HG03460 (cell line): ENCODE measurements around the gene FAU.

Experiments
- ATAC-seq: cut with Tn5 transposase; IDR thresholded peaks from one replicate; pipeline ENCODE4 v1.9.1; 2021; ENCODE audit not compliant: unreplicated experiment

The FAU gene

GRCh38 chr11:65136515-65137096, 14.7 kb upstream of the FAU start:
- no peak for ATAC-seq

- ATAC-seq, result no peak
Measured at GRCh38 chr11:65135633-65136145, 13.8 kb upstream of the FAU start.

GRCh38 chr11:65134952-65135632, 13.2 kb upstream of the FAU start:
- peak; percentile 72 for ATAC-seq

GRCh38 chr11:65134240-65134951, 12.5 kb upstream of the FAU start, which contains the start of gene SYVN1:
TSS of gene SYVN1 (minus strand) at chr11:65134519. CDS start at chr11:65133601, 918 bp downstream.
- ATAC-seq, result peak; percentile 52

- no peak for ATAC-seq
Measured at GRCh38 chr11:65133724-65134123, 11.8 kb upstream of the FAU start.

- no peak for ATAC-seq
Measured at GRCh38 chr11:65132988-65133700, 11.2 kb upstream of the FAU start.

- no peak for ATAC-seq
Measured at GRCh38 chr11:65132238-65132987, 10.5 kb upstream of the FAU start.

- ATAC-seq, result no peak
Measured at GRCh38 chr11:65131895-65132237, 9.9 kb upstream of the FAU start.

- no peak for ATAC-seq
Measured at GRCh38 chr11:65131417-65131776, 9.5 kb upstream of the FAU start.

- no peak for ATAC-seq
Measured at GRCh38 chr11:65130631-65131416, 8.9 kb upstream of the FAU start.

GRCh38 chr11:65129649-65130441, 7.9 kb upstream of the FAU start:
- ATAC-seq, result no peak

- no peak for ATAC-seq
Measured at GRCh38 chr11:65128182-65129145, 6.5 kb upstream of the FAU start.

- no peak for ATAC-seq
Measured at GRCh38 chr11:65127473-65128181, 5.7 kb upstream of the FAU start.

- no peak for ATAC-seq
Measured at GRCh38 chr11:65126624-65127274, 4.8 kb upstream of the FAU start.

- ATAC-seq, result no peak
Measured at GRCh38 chr11:65125197-65126056, 3.5 kb upstream of the FAU start.
